Measurements from ENCODE around the gene CERS5. TPM values are rescaled to one million over a fixed set of nuclear protein-coding genes. Genes with fewer than 3 reads are reported as not detected.

Gene CERS5
- total RNA-seq, 6 experiments from 2014 or later: 48.0 to 69.3 (median 60.3) TPM

DNA sequence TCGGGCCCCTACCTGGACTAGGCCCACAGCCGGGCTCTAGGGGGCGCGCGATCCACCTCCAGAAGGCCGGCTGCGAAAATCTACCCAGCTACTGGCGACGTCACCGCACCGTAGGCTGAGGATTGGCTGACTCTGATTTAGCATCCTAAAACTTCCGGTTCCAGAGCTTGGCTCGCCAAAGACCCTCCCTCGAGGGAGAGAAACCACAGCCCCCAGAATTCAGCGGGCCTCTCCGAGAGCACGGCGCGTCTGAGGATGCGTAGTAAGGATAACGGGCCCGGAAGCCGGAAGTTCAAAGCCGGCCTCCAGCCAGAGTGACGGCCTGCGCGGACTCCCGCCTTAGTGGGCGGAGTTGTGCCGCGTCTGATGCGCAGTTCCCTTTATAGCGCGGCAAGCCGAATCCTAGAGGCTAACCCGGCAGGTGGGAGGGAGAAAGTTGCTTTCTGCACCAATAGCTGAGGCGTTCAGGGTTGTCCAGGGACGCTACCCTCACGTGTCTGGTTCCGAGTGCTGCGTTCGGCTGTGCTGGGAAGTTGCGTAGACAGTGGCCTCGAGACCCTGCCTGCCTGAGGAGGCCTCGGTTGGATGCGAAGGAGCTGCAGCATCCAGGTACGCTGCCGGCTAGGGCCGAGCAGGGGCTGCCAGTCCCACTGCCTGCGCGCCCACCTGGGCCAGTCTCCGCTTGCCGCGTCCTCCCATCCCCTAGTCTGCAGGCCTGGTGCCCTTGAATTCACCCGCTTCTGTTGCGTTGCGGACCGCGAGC is 55.3 kb downstream of the CERS5 start, which contains the start of gene COX14:
Gene COX14 (plus strand): TSS at position 544 of the 763 bp plus-strand sequence. CDS start 7,808 bp downstream, outside the sequence.
- no peaks in the 10 kb centered on the region for H3K9me3 Mint-ChIP-seq
- TF ChIP-seq, protein P1, sequence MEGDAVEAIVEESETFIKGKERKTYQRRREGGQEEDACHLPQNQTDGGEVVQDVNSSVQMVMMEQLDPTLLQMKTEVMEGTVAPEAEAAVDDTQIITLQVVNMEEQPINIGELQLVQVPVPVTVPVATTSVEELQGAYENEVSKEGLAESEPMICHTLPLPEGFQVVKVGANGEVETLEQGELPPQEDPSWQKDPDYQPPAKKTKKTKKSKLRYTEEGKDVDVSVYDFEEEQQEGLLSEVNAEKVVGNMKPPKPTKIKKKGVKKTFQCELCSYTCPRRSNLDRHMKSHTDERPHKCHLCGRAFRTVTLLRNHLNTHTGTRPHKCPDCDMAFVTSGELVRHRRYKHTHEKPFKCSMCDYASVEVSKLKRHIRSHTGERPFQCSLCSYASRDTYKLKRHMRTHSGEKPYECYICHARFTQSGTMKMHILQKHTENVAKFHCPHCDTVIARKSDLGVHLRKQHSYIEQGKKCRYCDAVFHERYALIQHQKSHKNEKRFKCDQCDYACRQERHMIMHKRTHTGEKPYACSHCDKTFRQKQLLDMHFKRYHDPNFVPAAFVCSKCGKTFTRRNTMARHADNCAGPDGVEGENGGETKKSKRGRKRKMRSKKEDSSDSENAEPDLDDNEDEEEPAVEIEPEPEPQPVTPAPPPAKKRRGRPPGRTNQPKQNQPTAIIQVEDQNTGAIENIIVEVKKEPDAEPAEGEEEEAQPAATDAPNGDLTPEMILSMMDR (IDR thresholded peaks at IDR 0.05): peak; percentile 94
- H3K36me3 Mint-ChIP-seq (ENCODE audit: low read depth): peaks cover 26% of the 10 kb centered on the region
- H3K4me1 Mint-ChIP-seq (ENCODE audit: low read depth): peaks cover 26% of the 10 kb centered on the region
- DNase-seq: peak; percentile 99
- peak within 1 kb of the TSS; percentile 100 for H3K4me3 Mint-ChIP-seq
- H3K27ac Mint-ChIP-seq: peak within 1 kb of the TSS; percentile 100
- peaks cover 12% of the 10 kb centered on the region for H3K27me3 Mint-ChIP-seq (ENCODE audit: insufficient read depth)

DNA sequence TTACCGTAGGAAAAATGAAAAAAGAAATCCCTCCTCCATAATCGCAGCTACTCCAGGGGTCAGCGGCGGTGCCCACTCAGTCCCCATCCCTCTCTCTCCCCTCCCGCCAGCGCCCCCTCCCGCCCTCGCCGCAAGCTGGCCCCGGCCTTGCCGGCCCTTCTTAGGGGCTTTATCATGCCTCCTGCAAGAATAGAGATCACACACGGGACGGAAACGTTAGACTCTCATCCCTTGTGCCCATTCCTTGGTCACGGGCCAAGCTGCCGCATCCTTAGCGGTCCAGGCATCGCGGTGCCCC is 55.8 kb downstream of the CERS5 start:
- peaks cover 23% of the 10 kb centered on the region for H3K36me3 Mint-ChIP-seq (ENCODE audit: low read depth)
- no peak for DNase-seq
- H3K4me3 Mint-ChIP-seq: peak overlapping the region; percentile 85
- peaks cover 12% of the 10 kb centered on the region for H3K27me3 Mint-ChIP-seq (ENCODE audit: insufficient read depth)
- H3K9me3 Mint-ChIP-seq: no peaks in the 10 kb centered on the region
- peak overlapping the region; percentile 90 for H3K27ac Mint-ChIP-seq
- peaks cover 26% of the 10 kb centered on the region for H3K4me1 Mint-ChIP-seq (ENCODE audit: low read depth)
- TF ChIP-seq, protein P1 (IDR thresholded peaks at IDR 0.05): no peak

DNA sequence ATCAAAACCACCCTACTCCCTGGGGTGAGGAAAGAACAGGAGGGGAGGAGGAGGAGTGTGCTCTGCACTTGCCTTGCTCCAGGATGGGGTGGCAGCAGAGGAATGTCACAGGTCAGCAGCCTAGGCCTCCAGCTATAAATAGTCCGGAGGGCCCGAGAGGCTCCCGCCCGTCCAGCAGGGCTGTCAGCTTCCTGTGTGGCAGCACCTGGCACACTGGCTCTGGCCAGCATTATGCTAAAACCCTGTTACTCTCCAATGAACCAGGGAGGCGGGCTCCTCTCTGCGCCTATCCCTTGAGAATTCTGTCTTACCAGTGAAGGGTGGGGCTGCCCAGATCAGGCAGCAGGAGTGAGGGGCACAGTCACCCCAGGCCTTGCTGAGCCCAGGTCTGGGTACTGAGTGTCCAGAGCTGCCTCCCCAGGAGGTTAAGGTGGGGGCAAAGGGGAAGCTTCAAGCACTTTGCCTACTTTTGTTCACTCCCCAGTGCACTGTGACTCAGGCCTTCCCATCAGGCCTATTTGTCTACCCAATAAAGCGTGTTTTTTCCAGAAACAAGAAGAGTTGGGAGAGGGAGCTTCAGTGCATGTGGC is 56.3 kb downstream of the CERS5 start:
- TF ChIP-seq, protein P1 (IDR thresholded peaks at IDR 0.05): no peak
- Mint-ChIP-seq H3K36me3 (ENCODE audit: low read depth) (peaks cover 20% of the 10 kb centered on the region), H3K4me1 (ENCODE audit: low read depth) (peaks cover 26% of the 10 kb centered on the region), H3K4me3 (peak overlapping the region; percentile 85), H3K9me3 (no peaks in the 10 kb centered on the region), H3K27me3 (ENCODE audit: insufficient read depth) (peaks cover 13% of the 10 kb centered on the region), H3K27ac (peak overlapping the region; percentile 90)
- DNase-seq: peak; percentile 30

DNA sequence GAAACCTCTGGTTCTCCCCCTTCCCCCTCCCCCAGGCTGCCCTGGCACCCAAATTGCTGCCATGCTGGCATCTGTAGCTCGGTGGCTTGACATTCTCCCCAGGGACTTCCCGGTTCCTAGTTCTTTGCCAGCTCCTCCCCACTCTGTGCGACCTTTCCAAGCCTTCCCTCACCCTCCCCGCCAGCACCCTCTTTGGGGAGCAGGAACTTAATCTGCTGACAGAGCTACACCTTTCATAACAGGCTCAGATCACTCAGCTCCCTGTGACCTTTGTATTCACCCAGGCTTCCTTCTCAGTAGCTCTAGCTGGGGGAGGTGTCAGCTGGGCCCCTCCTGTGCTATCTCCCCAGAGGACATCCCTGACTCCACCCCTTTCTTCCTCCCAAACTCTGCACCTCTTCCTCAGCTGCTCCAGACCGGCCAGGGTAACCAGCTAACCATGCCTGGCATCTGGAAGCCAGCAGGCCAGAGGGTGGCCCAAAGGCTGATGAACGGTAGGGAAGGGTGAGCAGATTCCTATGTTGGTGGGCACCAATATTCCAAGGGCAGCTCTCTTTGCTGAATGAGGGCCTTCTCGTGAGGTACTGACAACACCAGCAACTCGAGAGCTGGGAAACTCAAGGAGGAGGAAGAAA is 56.9 kb downstream of the CERS5 start:
- TF ChIP-seq, protein P1 (IDR thresholded peaks at IDR 0.05): no peak
- Mint-ChIP-seq H3K27me3 (ENCODE audit: insufficient read depth) (peaks cover 16% of the 10 kb centered on the region), H3K9me3 (no peaks in the 10 kb centered on the region), H3K36me3 (ENCODE audit: low read depth) (peaks cover 15% of the 10 kb centered on the region; the same call in 1 of the 2 replicates), H3K4me1 (ENCODE audit: low read depth) (peaks cover 26% of the 10 kb centered on the region), H3K4me3 (peak overlapping the region; percentile 66), H3K27ac (peak overlapping the region; percentile 90)
- DNase-seq: no peak

DNA sequence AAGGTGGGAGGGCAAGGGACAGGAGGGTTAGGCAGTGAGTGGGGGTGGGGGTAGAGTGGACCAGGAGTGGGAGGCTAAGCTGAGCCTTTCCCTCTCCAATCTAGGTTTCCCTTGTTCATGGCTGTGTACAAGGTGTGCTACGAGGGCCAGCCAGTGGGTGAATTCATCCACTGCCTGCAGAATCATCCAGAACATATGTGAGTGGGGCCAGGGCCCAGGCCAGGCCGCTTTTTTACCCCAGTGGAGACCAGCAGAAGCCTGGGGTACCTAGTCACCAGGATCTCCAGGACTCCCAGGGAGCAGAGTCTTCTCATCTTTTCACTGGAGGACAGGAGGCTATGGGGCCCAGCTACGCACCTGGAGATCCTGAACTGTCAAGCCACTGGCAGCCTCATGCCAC is 57.9 kb downstream of the CERS5 start:
- Mint-ChIP-seq H3K4me1 (ENCODE audit: low read depth) (peaks cover 22% of the 10 kb centered on the region), H3K27me3 (ENCODE audit: insufficient read depth) (peaks cover 16% of the 10 kb centered on the region), H3K4me3 (no peak overlapping the region), H3K9me3 (no peaks in the 10 kb centered on the region), H3K36me3 (ENCODE audit: low read depth) (peaks cover 11% of the 10 kb centered on the region; the same call in 1 of the 2 replicates), H3K27ac (peak overlapping the region; percentile 90; the same call in 1 of the 2 replicates)
- TF ChIP-seq, protein P1 (IDR thresholded peaks at IDR 0.05): no peak
- DNase-seq: no peak
